ENCODE measurements around the gene PLLP. TPM values are rescaled to one million over a fixed set of nuclear protein-coding genes. Genes with fewer than 3 reads are reported as not detected.

Gene PLLP
- total and polyA plus RNA-seq, 10 of the 15 experiments (the other 5 are each of a cell fraction or from before 2014, with no cell fraction given) = 0.21 to 5.8 (median 0.67) TPM

DNA sequence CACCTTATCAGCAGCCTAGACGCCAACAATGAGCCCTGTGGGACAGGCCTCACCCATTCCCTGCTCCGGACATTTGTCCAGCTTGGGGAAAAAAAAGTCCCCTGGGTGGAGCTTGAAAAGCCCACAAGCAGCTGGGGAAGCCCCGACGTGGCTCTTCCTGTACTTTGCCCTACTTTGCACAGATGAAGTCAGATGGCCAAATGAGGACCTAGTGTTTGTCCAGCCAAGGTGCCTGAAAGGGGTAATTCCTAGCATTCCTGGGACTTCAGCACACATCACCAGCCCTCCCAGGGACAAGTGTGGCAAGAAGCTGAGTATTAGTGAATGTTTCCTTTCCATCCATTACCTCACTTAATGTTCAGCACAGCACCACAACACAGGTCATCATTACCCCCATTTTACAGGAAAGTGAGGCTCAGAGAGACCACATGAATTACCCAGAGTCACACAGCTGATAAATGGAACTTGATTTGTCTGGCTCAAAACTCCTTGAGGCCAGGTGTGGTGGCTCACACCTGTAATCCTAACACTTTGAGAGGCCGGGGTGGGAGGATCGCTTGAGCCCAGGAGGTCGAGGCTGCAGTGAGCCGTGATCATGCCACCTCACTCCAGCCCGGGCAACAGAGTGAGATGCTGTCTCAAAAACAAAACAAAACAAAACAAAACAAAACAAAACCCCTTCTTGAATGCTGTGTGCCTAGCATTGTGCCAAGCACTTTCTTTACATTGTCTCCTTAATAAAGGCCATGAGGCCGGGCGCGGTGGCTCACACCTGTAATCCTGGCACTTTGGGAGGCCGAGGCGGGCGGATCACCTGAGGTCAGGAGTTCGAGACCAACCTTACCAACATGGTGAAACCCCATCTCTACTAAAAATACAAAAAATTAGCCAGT lies 19.9 kb upstream of the PLLP start (continued):
- TF ChIP-seq, protein P1, sequence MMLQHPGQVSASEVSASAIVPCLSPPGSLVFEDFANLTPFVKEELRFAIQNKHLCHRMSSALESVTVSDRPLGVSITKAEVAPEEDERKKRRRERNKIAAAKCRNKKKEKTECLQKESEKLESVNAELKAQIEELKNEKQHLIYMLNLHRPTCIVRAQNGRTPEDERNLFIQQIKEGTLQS (IDR thresholded peaks at IDR 0.05; ENCODE audit: borderline replicate concordance, extremely low read depth, low read depth, low read length) = no peak
- peak; percentile 8 for TF ChIP-seq SP1 (IDR thresholded peaks at IDR 0.05; ENCODE audit: low read depth, low read length)
- TF ChIP-seq HDAC6 (IDR thresholded peaks at IDR 0.05; ENCODE audit: unreplicated experiment) = no peak
- no peak for TF ChIP-seq MYB (IDR thresholded peaks at IDR 0.05; ENCODE audit: borderline replicate concordance, low read depth, low read length)
- TF ChIP-seq, protein P2, sequence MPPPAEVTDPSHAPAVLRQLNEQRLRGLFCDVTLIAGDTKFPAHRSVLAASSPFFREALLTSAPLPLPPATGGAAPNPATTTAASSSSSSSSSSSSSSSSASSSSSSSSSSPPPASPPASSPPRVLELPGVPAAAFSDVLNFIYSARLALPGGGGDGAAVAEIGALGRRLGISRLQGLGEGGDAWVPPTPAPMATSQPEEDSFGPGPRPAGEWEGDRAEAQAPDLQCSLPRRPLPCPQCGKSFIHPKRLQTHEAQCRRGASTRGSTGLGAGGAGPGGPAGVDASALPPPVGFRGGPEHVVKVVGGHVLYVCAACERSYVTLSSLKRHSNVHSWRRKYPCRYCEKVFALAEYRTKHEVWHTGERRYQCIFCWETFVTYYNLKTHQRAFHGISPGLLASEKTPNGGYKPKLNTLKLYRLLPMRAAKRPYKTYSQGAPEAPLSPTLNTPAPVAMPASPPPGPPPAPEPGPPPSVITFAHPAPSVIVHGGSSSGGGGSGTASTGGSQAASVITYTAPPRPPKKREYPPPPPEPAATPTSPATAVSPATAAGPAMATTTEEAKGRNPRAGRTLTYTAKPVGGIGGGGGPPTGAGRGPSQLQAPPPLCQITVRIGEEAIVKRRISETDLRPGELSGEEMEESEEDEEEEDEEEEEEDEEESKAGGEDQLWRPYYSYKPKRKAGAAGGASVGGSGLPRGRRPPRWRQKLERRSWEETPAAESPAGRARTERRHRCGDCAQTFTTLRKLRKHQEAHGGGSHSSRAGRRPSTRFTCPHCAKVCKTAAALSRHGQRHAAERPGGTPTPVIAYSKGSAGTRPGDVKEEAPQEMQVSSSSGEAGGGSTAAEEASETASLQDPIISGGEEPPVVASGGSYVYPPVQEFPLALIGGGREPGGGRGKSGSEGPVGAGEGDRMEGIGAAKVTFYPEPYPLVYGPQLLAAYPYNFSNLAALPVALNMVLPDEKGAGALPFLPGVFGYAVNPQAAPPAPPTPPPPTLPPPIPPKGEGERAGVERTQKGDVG (CRISPR knock-in tag; IDR thresholded peaks at IDR 0.05) = no peak
- TF ChIP-seq CHD1 (IDR thresholded peaks at IDR 0.05; ENCODE audit: low read depth, low read length) = no peak
- no peak for TF ChIP-seq STAT1 (conservative IDR thresholded peaks at IDR 0.05)
- TF ChIP-seq EP300 (IDR thresholded peaks at IDR 0.05; ENCODE audit: borderline replicate concordance in 1 of 2, control insufficient read depth in 1 of 2, low read depth in 2 of 2, low read length in 2 of 2) = peak in 1 of 2 experiments; percentile 36; a peak in 1 of 4 replicates
- TF ChIP-seq, protein P3, sequence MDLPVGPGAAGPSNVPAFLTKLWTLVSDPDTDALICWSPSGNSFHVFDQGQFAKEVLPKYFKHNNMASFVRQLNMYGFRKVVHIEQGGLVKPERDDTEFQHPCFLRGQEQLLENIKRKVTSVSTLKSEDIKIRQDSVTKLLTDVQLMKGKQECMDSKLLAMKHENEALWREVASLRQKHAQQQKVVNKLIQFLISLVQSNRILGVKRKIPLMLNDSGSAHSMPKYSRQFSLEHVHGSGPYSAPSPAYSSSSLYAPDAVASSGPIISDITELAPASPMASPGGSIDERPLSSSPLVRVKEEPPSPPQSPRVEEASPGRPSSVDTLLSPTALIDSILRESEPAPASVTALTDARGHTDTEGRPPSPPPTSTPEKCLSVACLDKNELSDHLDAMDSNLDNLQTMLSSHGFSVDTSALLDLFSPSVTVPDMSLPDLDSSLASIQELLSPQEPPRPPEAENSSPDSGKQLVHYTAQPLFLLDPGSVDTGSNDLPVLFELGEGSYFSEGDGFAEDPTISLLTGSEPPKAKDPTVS (IDR thresholded peaks at IDR 0.05; ENCODE audit: low read depth, low read length) = no peak
- no peak for TF ChIP-seq NFYB (IDR thresholded peaks at IDR 0.05; ENCODE audit: insufficient read depth, low read depth, low read length)
- TF ChIP-seq SIN3A (IDR thresholded peaks at IDR 0.05; ENCODE audit: low read depth, low read length) = no peak
- peak; percentile 49; the same call in 1 of the 2 replicates for TF ChIP-seq MTA2 (IDR thresholded peaks at IDR 0.05; ENCODE audit: low read depth)
- TF ChIP-seq, protein P4, sequence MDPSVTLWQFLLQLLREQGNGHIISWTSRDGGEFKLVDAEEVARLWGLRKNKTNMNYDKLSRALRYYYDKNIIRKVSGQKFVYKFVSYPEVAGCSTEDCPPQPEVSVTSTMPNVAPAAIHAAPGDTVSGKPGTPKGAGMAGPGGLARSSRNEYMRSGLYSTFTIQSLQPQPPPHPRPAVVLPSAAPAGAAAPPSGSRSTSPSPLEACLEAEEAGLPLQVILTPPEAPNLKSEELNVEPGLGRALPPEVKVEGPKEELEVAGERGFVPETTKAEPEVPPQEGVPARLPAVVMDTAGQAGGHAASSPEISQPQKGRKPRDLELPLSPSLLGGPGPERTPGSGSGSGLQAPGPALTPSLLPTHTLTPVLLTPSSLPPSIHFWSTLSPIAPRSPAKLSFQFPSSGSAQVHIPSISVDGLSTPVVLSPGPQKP (IDR thresholded peaks at IDR 0.05; ENCODE audit: low read depth, low read length) = 0 out of 2 replicates have a peak, but pooled peaks have one; percentile 32
- TF ChIP-seq BHLHE40 (IDR thresholded peaks at IDR 0.05; ENCODE audit: borderline replicate concordance in 1 of 2, low read depth in 2 of 2, low read length in 1 of 2) = 0 out of 4 replicates have a peak, but pooled peaks of 1 of the 2 experiments have one; percentile 14
- TF ChIP-seq CHD4 (IDR thresholded peaks at IDR 0.05) = no peak
- no peak for TF ChIP-seq SIX5 (IDR thresholded peaks at IDR 0.05; ENCODE audit: low read depth, low read length, severe bottlenecking)
- TF ChIP-seq NBN (IDR thresholded peaks at IDR 0.05) = 0 out of 2 replicates have a peak, but pooled peaks have one; percentile 26
- 0 out of 2 replicates have a peak, but pooled peaks have one; percentile 29 for TF ChIP-seq CBFB (IDR thresholded peaks at IDR 0.05; ENCODE audit: low read depth)
- TF ChIP-seq RUNX3 (IDR thresholded peaks at IDR 0.05; ENCODE audit: low read length) = no peak
- 0 out of 4 replicates have a peak, but pooled peaks of 1 of the 2 experiments have one; percentile 56 for TF ChIP-seq SRF (IDR thresholded peaks at IDR 0.05; ENCODE audit: low read depth in 2 of 2, low read length in 2 of 2)
